ENCODE data around the gene VSX1. TPM values are rescaled to one million over a fixed set of nuclear protein-coding genes. Genes with fewer than 3 reads are reported as not detected.

Gene VSX1
- polyA plus RNA-seq, 1 donor from 2014 or later = not detected

DNA sequence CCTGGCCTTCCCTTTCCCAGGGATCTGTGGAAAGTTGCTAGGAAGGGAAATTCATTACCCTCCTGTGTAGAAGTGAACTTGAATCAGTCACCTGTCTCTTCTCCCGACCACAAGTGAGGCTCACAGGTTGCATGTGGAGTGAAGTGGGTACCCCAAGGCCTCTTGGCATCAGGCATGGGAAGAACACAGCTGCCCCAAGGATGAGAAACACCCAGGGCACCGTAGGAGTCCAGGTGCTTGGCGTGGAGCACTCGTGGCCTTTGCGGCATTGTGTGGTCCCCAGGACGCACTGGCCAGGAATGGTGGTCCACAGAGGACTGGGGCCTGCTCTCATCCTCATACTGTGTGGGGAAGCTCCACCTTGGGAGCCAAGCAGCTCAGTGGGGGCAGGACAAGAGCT lies 47.5 kb upstream of the VSX1 start:
- Histone ChIP-seq H3K27me3 (ENCODE audit: insufficient read depth, low read depth, low read length) (no peaks in the 10 kb centered on the region), H3K27ac (ENCODE audit: low read length) (no peak overlapping the region), H4K20me1 (ENCODE audit: insufficient read depth) (no peaks in the 10 kb centered on the region), H3K9ac (ENCODE audit: low read length) (no peak overlapping the region), H3K4me3 (ENCODE audit: low read length) (no peak overlapping the region), H3K36me3 (ENCODE audit: insufficient read depth, low read length) (no peaks in the 10 kb centered on the region), H3K9me2 (ENCODE audit: insufficient read depth, low read length) (no peaks in the 10 kb centered on the region), H3K79me2 (replicated peaks; ENCODE audit: insufficient read depth, low read length) (no peaks in the 10 kb centered on the region), H3K4me2 (ENCODE audit: low read length) (no peak overlapping the region), H2AFZ (ENCODE audit: low read depth, low read length) (no peak overlapping the region), H3K9me3 (ENCODE audit: low read length) (no peaks in the 10 kb centered on the region), H3F3A (ENCODE audit: insufficient read depth, low read length, poor library complexity, severe bottlenecking) (no peaks in the 10 kb centered on the region)
- TF ChIP-seq SMC3 (conservative IDR thresholded peaks at IDR 0.05; ENCODE audit: poor library complexity) (no peak), RAD21 (conservative IDR thresholded peaks at IDR 0.05) (no peak), TAF1 (IDR thresholded peaks at IDR 0.05; ENCODE audit: low read depth) (no peak), EZH2 (IDR thresholded peaks at IDR 0.05; ENCODE audit: borderline replicate concordance, insufficient read depth, low read length, poor library complexity, severe bottlenecking) (no peak), MXI1 (conservative IDR thresholded peaks at IDR 0.05; ENCODE audit: poor library complexity, severe bottlenecking) (no peak), EP300 (conservative IDR thresholded peaks at IDR 0.05; ENCODE audit: poor library complexity, severe bottlenecking) (no peak)
- TF ChIP-seq, protein P1, sequence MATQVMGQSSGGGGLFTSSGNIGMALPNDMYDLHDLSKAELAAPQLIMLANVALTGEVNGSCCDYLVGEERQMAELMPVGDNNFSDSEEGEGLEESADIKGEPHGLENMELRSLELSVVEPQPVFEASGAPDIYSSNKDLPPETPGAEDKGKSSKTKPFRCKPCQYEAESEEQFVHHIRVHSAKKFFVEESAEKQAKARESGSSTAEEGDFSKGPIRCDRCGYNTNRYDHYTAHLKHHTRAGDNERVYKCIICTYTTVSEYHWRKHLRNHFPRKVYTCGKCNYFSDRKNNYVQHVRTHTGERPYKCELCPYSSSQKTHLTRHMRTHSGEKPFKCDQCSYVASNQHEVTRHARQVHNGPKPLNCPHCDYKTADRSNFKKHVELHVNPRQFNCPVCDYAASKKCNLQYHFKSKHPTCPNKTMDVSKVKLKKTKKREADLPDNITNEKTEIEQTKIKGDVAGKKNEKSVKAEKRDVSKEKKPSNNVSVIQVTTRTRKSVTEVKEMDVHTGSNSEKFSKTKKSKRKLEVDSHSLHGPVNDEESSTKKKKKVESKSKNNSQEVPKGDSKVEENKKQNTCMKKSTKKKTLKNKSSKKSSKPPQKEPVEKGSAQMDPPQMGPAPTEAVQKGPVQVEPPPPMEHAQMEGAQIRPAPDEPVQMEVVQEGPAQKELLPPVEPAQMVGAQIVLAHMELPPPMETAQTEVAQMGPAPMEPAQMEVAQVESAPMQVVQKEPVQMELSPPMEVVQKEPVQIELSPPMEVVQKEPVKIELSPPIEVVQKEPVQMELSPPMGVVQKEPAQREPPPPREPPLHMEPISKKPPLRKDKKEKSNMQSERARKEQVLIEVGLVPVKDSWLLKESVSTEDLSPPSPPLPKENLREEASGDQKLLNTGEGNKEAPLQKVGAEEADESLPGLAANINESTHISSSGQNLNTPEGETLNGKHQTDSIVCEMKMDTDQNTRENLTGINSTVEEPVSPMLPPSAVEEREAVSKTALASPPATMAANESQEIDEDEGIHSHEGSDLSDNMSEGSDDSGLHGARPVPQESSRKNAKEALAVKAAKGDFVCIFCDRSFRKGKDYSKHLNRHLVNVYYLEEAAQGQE (IDR thresholded peaks at IDR 0.05; ENCODE audit: borderline replicate concordance) = no peak
- TF ChIP-seq, protein P2, sequence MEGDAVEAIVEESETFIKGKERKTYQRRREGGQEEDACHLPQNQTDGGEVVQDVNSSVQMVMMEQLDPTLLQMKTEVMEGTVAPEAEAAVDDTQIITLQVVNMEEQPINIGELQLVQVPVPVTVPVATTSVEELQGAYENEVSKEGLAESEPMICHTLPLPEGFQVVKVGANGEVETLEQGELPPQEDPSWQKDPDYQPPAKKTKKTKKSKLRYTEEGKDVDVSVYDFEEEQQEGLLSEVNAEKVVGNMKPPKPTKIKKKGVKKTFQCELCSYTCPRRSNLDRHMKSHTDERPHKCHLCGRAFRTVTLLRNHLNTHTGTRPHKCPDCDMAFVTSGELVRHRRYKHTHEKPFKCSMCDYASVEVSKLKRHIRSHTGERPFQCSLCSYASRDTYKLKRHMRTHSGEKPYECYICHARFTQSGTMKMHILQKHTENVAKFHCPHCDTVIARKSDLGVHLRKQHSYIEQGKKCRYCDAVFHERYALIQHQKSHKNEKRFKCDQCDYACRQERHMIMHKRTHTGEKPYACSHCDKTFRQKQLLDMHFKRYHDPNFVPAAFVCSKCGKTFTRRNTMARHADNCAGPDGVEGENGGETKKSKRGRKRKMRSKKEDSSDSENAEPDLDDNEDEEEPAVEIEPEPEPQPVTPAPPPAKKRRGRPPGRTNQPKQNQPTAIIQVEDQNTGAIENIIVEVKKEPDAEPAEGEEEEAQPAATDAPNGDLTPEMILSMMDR (IDR thresholded peaks at IDR 0.05; ENCODE audit: poor library complexity, severe bottlenecking) = no peak

DNA sequence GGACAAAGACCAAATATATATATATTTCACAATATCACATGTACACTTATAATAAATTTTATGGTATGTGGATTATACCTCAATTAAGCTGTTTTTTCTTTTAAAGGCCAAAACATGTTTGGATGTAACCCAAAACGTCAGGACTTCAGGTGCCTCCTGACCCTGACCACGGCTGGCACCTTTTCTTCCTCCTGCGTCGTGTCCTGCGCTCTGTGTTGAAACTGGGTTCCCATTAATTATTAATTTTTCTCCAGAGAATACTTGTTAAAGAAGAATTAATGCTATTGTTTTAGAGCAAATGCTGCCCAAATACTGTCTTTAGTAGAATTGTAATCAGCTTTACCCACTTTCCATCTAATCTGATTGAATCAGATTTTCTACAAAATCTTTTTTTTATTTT lies 46.7 kb upstream of the VSX1 start:
- no peaks in the 10 kb centered on the region for H3F3A ChIP-seq (ENCODE audit: insufficient read depth, low read length, poor library complexity, severe bottlenecking)
- no peaks in the 10 kb centered on the region for H3K79me2 ChIP-seq (replicated peaks; ENCODE audit: insufficient read depth, low read length)
- H3K9me2 ChIP-seq (ENCODE audit: insufficient read depth, low read length) = no peaks in the 10 kb centered on the region
- no peaks in the 10 kb centered on the region for H3K36me3 ChIP-seq (ENCODE audit: insufficient read depth, low read length)
- H3K4me3 ChIP-seq (ENCODE audit: low read length) = no peak overlapping the region
- no peak overlapping the region for H2AFZ ChIP-seq (ENCODE audit: low read depth, low read length)
- no peaks in the 10 kb centered on the region for H3K9me3 ChIP-seq (ENCODE audit: low read length)
- no peak overlapping the region for H3K9ac ChIP-seq (ENCODE audit: low read length)
- no peak overlapping the region for H3K4me2 ChIP-seq (ENCODE audit: low read length)
- H4K20me1 ChIP-seq (ENCODE audit: insufficient read depth) = no peaks in the 10 kb centered on the region
- H3K27me3 ChIP-seq (ENCODE audit: insufficient read depth, low read depth, low read length) = no peaks in the 10 kb centered on the region
- no peak overlapping the region for H3K27ac ChIP-seq (ENCODE audit: low read length)
- TF ChIP-seq, protein P2 (IDR thresholded peaks at IDR 0.05; ENCODE audit: poor library complexity, severe bottlenecking) = no peak
- TF ChIP-seq MXI1 (conservative IDR thresholded peaks at IDR 0.05; ENCODE audit: poor library complexity, severe bottlenecking) (no peak), EP300 (conservative IDR thresholded peaks at IDR 0.05; ENCODE audit: poor library complexity, severe bottlenecking) (no peak), POLR2AphosphoS5 (IDR thresholded peaks at IDR 0.05) (no peak), RAD21 (conservative IDR thresholded peaks at IDR 0.05) (no peak), EZH2 (IDR thresholded peaks at IDR 0.05; ENCODE audit: borderline replicate concordance, insufficient read depth, low read length, poor library complexity, severe bottlenecking) (no peak), SMC3 (conservative IDR thresholded peaks at IDR 0.05; ENCODE audit: poor library complexity) (no peak), TAF1 (IDR thresholded peaks at IDR 0.05; ENCODE audit: low read depth) (no peak)
- TF ChIP-seq, protein P1 (IDR thresholded peaks at IDR 0.05; ENCODE audit: borderline replicate concordance) = no peak
